ENCODE data around the gene CHD2. TPM values are rescaled to one million over a fixed set of nuclear protein-coding genes. Genes with fewer than 3 reads are reported as not detected.
A peak's percentile ranks its signal among the peaks of the same experiment; 100 is the strongest.
"Not testable (repeated sequence)": the region's sequence is repeated elsewhere in the genome, so short reads cannot be mapped to it uniquely, and the experiment has no call there.

The CHD2 gene
- polyA plus RNA-seq, 4 donors = 29.2 to 75.5 (median 32.2) TPM

DNA sequence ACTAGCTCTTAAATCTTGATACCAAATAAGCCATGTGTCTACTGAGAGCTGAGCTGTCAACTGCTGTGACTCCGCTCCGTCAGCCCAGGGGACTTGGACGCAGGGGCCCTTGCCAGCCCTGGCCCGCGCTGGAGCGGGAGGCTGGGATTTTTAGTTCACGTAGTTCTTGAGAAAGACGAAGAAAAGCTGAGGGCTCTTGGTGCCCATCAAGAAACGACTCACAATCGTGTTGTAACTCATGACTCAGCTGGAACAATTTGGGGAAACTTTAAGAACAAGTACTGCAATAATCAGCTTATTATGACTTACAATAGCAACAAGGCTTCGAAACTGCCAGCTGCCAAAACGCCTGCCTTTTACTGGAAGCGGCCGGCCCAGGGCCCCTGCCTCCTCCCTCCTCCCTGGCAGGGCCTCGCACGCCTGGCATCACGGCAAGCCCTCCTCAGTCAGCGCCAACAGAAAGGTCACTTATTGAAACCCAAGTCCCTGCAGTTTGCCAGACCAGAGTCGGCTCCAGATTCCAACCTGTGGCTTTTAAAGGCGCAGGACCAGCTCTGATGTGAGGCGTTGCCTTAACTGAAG lies 128.6 kb downstream of the CHD2 start:
- 48 to 56% (median 54%) methylated on average over 21 of the region's 21 CpGs for WGBS, 3 donors
- no peak overlapping the region for H3K4me3 ChIP-seq (ENCODE audit: low read depth in 1 of 3, low read length in 3 of 3)
- no peak for FAIRE-seq

DNA sequence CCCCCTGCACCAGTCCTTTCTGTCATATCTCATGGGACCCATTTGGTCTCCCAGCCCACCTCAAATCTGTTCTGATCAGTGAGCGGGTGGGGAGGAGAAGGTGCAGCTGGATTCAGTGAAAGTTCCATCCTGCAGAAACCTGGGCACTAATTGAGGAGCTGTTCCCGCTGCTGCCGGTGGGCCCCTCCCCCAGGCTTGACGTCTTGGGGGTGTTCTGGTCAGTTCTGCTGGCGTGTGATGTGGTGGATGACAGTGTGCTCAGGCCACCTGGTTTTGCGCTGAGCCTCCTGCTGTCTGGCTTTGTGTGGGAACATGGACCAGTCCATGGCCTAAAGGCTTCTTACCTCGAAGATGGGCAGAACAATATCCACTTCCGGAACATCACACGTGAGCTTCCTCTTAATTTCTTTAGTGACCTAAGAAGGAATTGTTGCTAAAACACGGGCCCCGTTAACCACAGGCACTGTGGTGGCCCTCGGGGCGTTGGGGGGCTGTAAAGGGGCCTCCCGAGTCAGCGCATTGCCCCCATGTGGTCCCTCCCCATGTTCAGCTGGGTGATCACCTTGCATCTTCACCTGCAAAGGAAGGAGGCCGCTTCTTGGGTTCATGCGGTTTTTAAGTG lies 129.2 kb downstream of the CHD2 start:
- no peak for FAIRE-seq
- no peaks in the 10 kb centered on the region for H3K9me3 ChIP-seq (ENCODE audit: control insufficient read depth in 2 of 2, insufficient read depth in 1 of 2, low read depth in 1 of 2, low read length in 1 of 2)
- H3K4me1 ChIP-seq (ENCODE audit: control insufficient read depth in 3 of 3, insufficient read depth in 2 of 3, low read depth in 1 of 3, low read length in 2 of 3) = peaks cover 0 to 4% (median 0%) of the 10 kb centered on the region in 3 donors
- H3K4me3 ChIP-seq (ENCODE audit: low read depth in 1 of 3, low read length in 3 of 3) = no peak overlapping the region
- peak in 1 of 2 donors; percentile 7 for DNase-seq
- peak overlapping the region in 1 of 3 donors; percentile 49 for H3K27ac ChIP-seq (ENCODE audit: low read depth in 1 of 3, low read length in 2 of 3)
- peaks cover 14 to 39% (median 18%) of the 10 kb centered on the region in 3 donors for H3K36me3 ChIP-seq (ENCODE audit: control insufficient read depth in 3 of 3, insufficient read depth in 2 of 3, low read depth in 1 of 3, low read length in 3 of 3)
- 32 to 59% (median 42%) methylated on average over 17 of the region's 17 CpGs for WGBS, 3 donors
- H3K27me3 ChIP-seq (ENCODE audit: control insufficient read depth in 3 of 3, insufficient read depth in 3 of 3, low read length in 3 of 3) = no peaks in the 10 kb centered on the region

More for the DNA sequence above, 128.6 kb downstream of the CHD2 start:
- Histone ChIP-seq H3K27me3 (ENCODE audit: control insufficient read depth in 3 of 3, insufficient read depth in 3 of 3, low read length in 3 of 3) (no peaks in the 10 kb centered on the region), H3K4me1 (ENCODE audit: control insufficient read depth in 3 of 3, insufficient read depth in 2 of 3, low read depth in 1 of 3, low read length in 2 of 3) (peaks cover 0 to 4% (median 0%) of the 10 kb centered on the region in 3 donors), H3K9me3 (ENCODE audit: control insufficient read depth in 2 of 2, insufficient read depth in 1 of 2, low read depth in 1 of 2, low read length in 1 of 2) (no peaks in the 10 kb centered on the region), H3K27ac (ENCODE audit: low read depth in 1 of 3, low read length in 2 of 3) (peak overlapping the region in 1 of 3 donors; percentile 77), H3K36me3 (ENCODE audit: control insufficient read depth in 3 of 3, insufficient read depth in 2 of 3, low read depth in 1 of 3, low read length in 3 of 3) (peaks cover 15 to 41% (median 20%) of the 10 kb centered on the region in 3 donors)
- no peak for DNase-seq

DNA sequence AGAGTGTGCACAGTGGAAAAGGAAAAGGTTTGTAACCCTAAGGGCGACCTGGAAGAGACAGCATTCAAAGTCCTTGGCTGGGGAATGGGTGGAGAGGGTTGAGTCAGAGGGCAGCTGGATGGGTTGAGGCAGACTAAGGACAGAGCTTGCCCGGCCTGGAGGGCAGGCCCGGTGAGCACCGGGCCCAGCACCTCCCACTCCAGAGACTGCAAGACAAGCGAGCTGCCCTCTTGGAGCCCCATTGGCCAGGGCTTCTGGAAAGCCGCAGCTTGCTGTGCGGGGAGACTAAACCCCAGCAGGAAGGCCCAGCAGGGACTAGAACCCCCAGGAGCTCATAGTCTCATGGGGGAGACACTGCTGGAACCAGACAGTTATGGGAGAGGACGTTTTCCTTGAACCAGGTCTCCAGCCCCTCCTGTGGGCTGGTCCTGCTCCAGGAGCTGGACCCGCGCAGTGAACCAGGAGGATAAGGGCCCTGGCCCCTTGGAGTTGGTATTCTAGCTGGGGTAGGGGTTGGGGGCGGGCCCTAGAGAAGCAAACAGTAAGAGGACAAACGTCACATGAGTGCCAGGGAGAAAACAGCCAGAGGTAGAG lies 129.8 kb downstream of the CHD2 start:
- WGBS, 3 donors = 32 to 59% (median 36%) methylated on average over 10 to 12 of the region's 12 CpGs
- DNase-seq = peak in 1 of 2 donors; percentile 58
- no peak for FAIRE-seq

DNA sequence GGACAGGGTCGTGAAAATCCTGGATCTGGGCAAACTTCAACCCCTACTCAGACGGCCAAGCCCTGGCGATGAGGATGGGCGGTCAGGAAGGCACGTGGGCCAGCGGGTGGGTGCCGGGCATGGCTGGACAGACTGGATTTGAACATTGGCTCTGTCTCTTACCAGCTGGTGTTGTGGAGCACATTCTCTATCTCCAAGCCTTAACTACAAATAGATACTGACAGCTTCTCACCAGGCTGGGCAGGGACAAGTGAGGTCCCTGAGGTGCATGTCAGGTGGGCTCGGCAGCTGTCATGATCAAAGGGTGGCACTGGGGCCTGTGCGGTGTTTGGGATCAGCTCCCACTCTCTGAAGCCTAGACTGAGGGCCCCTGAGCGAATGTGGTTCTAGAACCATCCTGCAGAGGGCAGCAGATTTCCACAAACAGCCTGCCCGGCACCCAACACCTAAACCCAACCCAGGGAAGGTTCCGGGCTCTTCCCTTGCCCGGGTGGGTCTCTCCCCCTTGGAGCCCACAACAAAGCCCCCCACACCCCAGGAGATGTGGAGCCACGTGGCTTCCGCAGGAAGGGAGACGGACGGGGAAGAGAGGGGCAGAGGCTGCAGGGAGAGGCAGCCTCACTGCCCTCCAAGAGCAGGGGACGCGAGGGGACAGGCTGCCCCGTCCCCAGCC lies 130.4 kb downstream of the CHD2 start:
- no peaks in the 10 kb centered on the region for H3K9me3 ChIP-seq (ENCODE audit: control insufficient read depth in 2 of 2, insufficient read depth in 1 of 2, low read depth in 1 of 2, low read length in 1 of 2)
- no peaks in the 10 kb centered on the region for H3K27me3 ChIP-seq (ENCODE audit: control insufficient read depth in 3 of 3, insufficient read depth in 3 of 3, low read length in 3 of 3)
- peak; percentile 65 to 75 for DNase-seq
- no peak overlapping the region for H3K27ac ChIP-seq (ENCODE audit: low read depth in 1 of 3, low read length in 2 of 3)
- H3K4me3 ChIP-seq (ENCODE audit: low read depth in 1 of 3, low read length in 3 of 3) = no peak overlapping the region
- 15 to 27% (median 16%) methylated on average over 18 to 20 of the region's 20 CpGs for WGBS, 3 donors
- H3K4me1 ChIP-seq (ENCODE audit: control insufficient read depth in 3 of 3, insufficient read depth in 2 of 3, low read depth in 1 of 3, low read length in 2 of 3) = peaks cover 0 to 4% (median 0%) of the 10 kb centered on the region in 3 donors
- no peak for FAIRE-seq
- H3K36me3 ChIP-seq (ENCODE audit: control insufficient read depth in 3 of 3, insufficient read depth in 2 of 3, low read depth in 1 of 3, low read length in 3 of 3) = peaks cover 3 to 27% (median 7%) of the 10 kb centered on the region in 3 donors

More for the DNA sequence above, 129.8 kb downstream of the CHD2 start:
- Histone ChIP-seq H3K4me3 (ENCODE audit: low read depth in 1 of 3, low read length in 3 of 3) (no peak overlapping the region), H3K9me3 (ENCODE audit: control insufficient read depth in 2 of 2, insufficient read depth in 1 of 2, low read depth in 1 of 2, low read length in 1 of 2) (no peaks in the 10 kb centered on the region), H3K36me3 (ENCODE audit: control insufficient read depth in 3 of 3, insufficient read depth in 2 of 3, low read depth in 1 of 3, low read length in 3 of 3) (peaks cover 8 to 33% (median 12%) of the 10 kb centered on the region in 3 donors), H3K27me3 (ENCODE audit: control insufficient read depth in 3 of 3, insufficient read depth in 3 of 3, low read length in 3 of 3) (no peaks in the 10 kb centered on the region), H3K4me1 (ENCODE audit: control insufficient read depth in 3 of 3, insufficient read depth in 2 of 3, low read depth in 1 of 3, low read length in 2 of 3) (peaks cover 0 to 4% (median 0%) of the 10 kb centered on the region in 3 donors), H3K27ac (ENCODE audit: low read depth in 1 of 3, low read length in 2 of 3) (no peak overlapping the region)

DNA sequence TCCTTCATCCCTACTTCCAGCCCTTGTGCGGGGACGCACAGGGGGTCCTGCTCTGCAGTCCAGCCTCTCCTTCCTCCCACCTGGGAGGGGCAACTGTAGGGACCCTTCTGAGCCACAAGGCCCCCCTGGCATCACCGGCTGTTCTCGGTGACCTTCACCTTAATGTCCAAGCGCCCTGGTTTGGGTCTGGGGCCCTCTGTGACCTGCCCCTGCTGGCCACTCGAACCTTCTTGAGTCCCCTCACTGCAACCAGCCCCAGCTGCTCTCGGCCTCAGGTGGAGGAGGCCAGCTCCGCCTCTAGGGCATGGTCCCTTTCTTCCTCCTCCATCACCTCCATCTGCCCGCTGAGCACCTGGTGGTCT lies 131.0 kb downstream of the CHD2 start:
- Histone ChIP-seq H3K9me3 (ENCODE audit: control insufficient read depth in 2 of 2, insufficient read depth in 1 of 2, low read depth in 1 of 2, low read length in 1 of 2) (no peaks in the 10 kb centered on the region), H3K36me3 (ENCODE audit: control insufficient read depth in 3 of 3, insufficient read depth in 2 of 3, low read depth in 1 of 3, low read length in 3 of 3) (peaks cover 3 to 25% (median 7%) of the 10 kb centered on the region in 3 donors), H3K4me3 (ENCODE audit: low read depth in 1 of 3, low read length in 3 of 3) (no peak overlapping the region), H3K27me3 (ENCODE audit: control insufficient read depth in 3 of 3, insufficient read depth in 3 of 3, low read length in 3 of 3) (no peaks in the 10 kb centered on the region), H3K4me1 (ENCODE audit: control insufficient read depth in 3 of 3, insufficient read depth in 2 of 3, low read depth in 1 of 3, low read length in 2 of 3) (peaks cover 0 to 4% (median 0%) of the 10 kb centered on the region in 3 donors), H3K27ac (ENCODE audit: low read depth in 1 of 3, low read length in 2 of 3) (no peak overlapping the region)
- WGBS, 3 donors = 39 to 76% (median 58%) methylated on average over 8 to 9 of the region's 9 CpGs
- DNase-seq (no peak), FAIRE-seq (no peak)

DNA sequence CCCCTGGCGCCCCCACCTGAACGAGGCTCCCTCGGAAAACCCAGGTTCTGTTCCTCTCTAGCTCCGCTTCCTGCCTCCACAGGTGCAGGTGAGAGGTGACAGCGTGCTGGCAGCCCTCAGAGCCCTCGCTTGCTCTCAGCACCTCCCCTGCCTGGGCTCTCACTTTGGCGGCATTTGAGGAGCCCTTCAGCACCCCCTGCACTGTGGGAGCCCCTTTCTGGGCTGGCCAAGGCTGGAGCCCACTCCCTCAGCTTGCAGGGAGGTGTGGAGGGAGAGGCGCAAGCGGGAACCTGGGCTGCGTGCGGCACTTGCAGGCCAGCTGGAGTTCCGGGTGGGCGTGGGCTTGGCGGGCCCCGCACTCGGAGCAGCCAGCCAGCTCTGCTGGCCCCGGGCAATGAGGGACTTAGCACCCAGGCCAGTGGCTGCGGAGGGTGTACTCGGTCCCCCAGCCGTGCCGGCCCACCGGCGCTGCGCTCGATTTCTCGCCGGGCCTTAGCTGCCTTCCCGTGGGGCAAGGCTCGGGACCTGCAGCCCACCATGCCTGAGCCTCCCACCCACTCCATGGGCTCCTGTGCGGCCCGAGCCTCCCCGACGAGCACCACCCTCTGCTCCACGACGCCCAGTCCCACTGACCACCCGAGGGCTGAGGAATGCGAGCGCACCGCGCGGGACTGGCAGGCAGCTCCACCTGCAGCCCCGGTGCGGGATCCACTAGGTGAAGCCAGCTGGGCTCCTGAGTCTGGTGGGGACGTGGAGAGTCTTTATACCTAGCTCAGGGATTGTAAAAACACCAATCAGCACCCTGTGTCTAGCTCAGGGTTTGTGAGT lies 131.6 kb downstream of the CHD2 start:
- H3K9me3 ChIP-seq (ENCODE audit: control insufficient read depth in 2 of 2, insufficient read depth in 1 of 2, low read depth in 1 of 2, low read length in 1 of 2); H3K27ac ChIP-seq (ENCODE audit: low read depth in 1 of 3, low read length in 2 of 3); FAIRE-seq; H3K4me3 ChIP-seq (ENCODE audit: low read depth in 1 of 3, low read length in 3 of 3); H3K4me1 ChIP-seq (ENCODE audit: control insufficient read depth in 3 of 3, insufficient read depth in 2 of 3, low read depth in 1 of 3, low read length in 2 of 3); H3K27me3 ChIP-seq (ENCODE audit: control insufficient read depth in 3 of 3, insufficient read depth in 3 of 3, low read length in 3 of 3); DNase-seq: not testable (repeated sequence)
- WGBS, 3 donors = 88 to 94% (median 88%) methylated on average over 33 to 44 of the region's 44 CpGs
- H3K36me3 ChIP-seq (ENCODE audit: control insufficient read depth in 3 of 3, insufficient read depth in 2 of 3, low read depth in 1 of 3, low read length in 3 of 3) = peaks cover 0 to 18% (median under 1%) of the 10 kb centered on the region in 3 donors

DNA sequence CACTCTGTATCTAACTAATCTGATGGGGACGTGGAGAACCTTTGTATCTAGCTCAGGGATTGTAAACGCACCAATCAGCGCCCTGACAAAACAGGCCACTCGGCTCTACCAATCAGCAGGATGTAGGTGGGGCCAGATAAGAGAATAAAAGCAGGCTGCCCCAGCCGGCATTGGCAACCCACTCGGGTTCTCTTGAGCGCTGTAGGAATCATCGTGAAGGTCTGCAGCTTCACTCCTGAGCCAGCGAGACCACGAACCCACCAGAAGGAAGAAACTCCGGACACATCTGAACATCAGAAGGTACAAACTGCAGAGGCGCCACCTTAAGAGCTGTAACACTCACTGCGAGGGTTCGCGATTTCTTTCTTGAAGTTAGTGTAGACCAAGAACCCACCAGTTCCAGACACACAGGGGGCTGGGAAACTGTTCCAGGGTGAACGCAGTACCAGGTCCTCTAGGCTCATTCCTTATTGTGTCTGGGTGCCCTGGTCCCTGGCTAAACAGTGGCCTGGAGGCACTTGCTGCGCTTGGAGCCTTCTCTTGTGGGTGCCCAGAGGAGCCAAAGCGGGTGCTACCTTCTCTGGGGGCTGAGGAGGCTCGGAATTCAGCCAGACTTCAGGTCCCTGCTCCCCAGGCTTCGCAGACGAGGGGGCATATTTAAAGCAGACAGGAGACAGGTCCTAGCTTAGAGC lies 132.5 kb downstream of the CHD2 start:
- not testable (repeated sequence) for H3K4me1 ChIP-seq (ENCODE audit: control insufficient read depth in 3 of 3, insufficient read depth in 2 of 3, low read depth in 1 of 3, low read length in 2 of 3); H3K4me3 ChIP-seq (ENCODE audit: low read depth in 1 of 3, low read length in 3 of 3); H3K27me3 ChIP-seq (ENCODE audit: control insufficient read depth in 3 of 3, insufficient read depth in 3 of 3, low read length in 3 of 3); DNase-seq; H3K9me3 ChIP-seq (ENCODE audit: control insufficient read depth in 2 of 2, insufficient read depth in 1 of 2, low read depth in 1 of 2, low read length in 1 of 2); H3K27ac ChIP-seq (ENCODE audit: low read depth in 1 of 3, low read length in 2 of 3); FAIRE-seq
- peaks cover 0 to 13% (median 0%) of the 10 kb centered on the region in 3 donors for H3K36me3 ChIP-seq (ENCODE audit: control insufficient read depth in 3 of 3, insufficient read depth in 2 of 3, low read depth in 1 of 3, low read length in 3 of 3)
- WGBS, 3 donors = 82 to 90% (median 83%) methylated on average over 18 to 21 of the region's 21 CpGs
